Neutrophil (primary cell): ENCODE data around the gene PLEKHG3.

ENCODE experiments used
- H3K27ac ChIP-seq: fragments of 200-600 bp; sonication (generic); 2 replicates; pipeline ENCODE4 v1.5.1; 2016; ENCODE audit warnings: mild to moderate bottlenecking, moderate library complexity
- H3K27me3 ChIP-seq: fragments of 200-600 bp; sonication (generic); 2 replicates; pipeline ENCODE4 v1.6.0; 2016; ENCODE audit warnings: mild to moderate bottlenecking
- H3K36me3 ChIP-seq: fragments of 200-600 bp; sonication (generic); 2 replicates; pipeline ENCODE4 v1.5.1; 2017
- H3K4me1 ChIP-seq, 2 experiments: fragments of 200-600 bp in 1 of 2; sonication (generic) in 1 of 2; 1 replicate in 1 of 2; 2 replicates in 1 of 2; pipeline versions ENCODE4 v1.5.1 to v1.6.1; 2013 to 2016; ENCODE audit warnings: low read depth in 1 of 2, low read length in 1 of 2, mild to moderate bottlenecking in 1 of 2, moderate library complexity in 1 of 2; ENCODE audit not compliant: control insufficient read depth in 1 of 2, insufficient read depth in 1 of 2
- H3K4me3 ChIP-seq, 2 experiments: fragments of 200-600 bp in 1 of 2; sonication (generic) in 1 of 2; 1 replicate in 1 of 2; 2 replicates in 1 of 2; pipeline ENCODE4 v1.5.1; 2013 to 2016; ENCODE audit warnings: low read depth in 1 of 2, low read length in 1 of 2, mild to moderate bottlenecking in 1 of 2, moderate library complexity in 1 of 2
- H3K9me3 ChIP-seq: fragments of 200-600 bp; sonication (generic); 2 replicates; pipeline ENCODE4 v1.5.1; 2016
- CTCF ChIP-seq: fragments of 200-600 bp; sonication (generic); IDR thresholded peaks from 2 replicates; pipeline ENCODE4 v1.5.1; 2016; ENCODE audit warnings: antibody characterized with exemption

The PLEKHG3 gene

DNA sequence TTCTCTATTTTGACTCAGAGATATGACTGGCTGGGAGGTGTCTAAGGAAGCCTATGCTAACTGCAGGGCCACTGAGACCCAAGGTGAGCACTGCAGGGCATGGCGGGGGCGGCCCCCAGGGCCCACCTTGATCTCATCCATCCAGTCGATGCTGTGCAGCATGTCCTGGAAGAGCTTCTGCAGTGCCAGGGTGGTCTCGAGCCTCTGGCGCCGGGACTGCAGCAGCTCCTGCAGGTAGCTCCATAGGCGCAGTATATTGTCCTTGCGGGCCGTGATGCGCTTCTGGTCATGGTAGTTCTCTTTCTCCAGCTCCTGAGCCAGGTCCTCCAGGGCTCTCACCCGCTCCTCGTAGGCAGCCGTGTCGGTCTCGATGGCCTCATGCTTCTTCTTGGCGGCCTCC, 91.0 kb downstream of the PLEKHG3 start:
- no peaks in the 10 kb centered on the region for H3K4me1 ChIP-seq
- no peaks in the 10 kb centered on the region for H3K36me3 ChIP-seq
- TF ChIP-seq CTCF = no peak
- no peak overlapping the region for H3K27ac ChIP-seq
- no peaks in the 10 kb centered on the region for H3K9me3 ChIP-seq
- peaks cover 9% of the 10 kb centered on the region for H3K27me3 ChIP-seq
- no peak overlapping the region for H3K4me3 ChIP-seq

DNA sequence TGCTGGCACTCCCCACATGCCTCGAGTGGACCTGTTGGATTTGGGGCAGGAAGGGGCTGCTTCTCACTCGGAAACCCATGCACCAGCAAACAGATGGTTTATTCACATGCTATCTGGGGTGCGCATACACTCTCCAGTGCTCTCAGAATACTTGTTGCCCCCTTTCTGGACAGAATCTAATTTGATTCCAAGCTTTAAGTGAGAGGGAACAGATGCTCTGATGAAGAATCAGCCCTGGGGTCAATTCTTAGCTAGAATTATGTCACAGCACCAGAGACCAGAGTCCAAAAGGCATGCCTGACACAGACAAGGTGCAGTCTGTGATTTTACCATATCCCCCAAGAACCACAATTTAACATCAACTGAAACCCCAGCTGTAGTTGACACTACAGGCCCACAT, 91.7 kb downstream of the PLEKHG3 start:
- no peaks in the 10 kb centered on the region for H3K4me1 ChIP-seq
- no peak overlapping the region for H3K4me3 ChIP-seq
- H3K9me3 ChIP-seq = no peaks in the 10 kb centered on the region
- TF ChIP-seq CTCF = no peak
- H3K27me3 ChIP-seq = peaks cover 9% of the 10 kb centered on the region
- H3K27ac ChIP-seq = no peak overlapping the region
- H3K36me3 ChIP-seq = no peaks in the 10 kb centered on the region

- TF ChIP-seq CTCF = no peak
Observed at GRCh38 chr14:64796369-64796768, 92.1 kb downstream of the PLEKHG3 start.

DNA sequence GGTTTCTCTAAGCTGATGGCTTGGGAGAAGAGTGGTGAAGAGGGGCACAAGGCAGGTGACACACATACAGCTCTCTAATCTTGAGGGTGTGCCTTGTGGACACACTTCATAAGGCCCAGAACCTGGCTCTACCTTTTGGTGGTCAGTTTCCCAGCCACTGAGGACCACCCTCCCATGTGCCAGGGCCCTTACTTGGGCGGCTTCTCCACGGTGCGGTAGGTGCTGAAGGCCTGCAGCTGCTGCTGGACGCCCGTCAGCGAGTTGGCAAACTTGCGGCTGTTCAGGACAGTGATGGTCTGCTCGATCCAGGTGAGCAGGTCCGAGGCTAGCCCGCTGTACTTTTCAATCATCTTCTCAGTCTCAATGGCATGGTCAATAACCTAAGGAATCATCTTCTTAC, 95.3 kb downstream of the PLEKHG3 start:
- no peaks in the 10 kb centered on the region for H3K9me3 ChIP-seq
- no peak overlapping the region for H3K4me3 ChIP-seq
- TF ChIP-seq CTCF = no peak
- H3K36me3 ChIP-seq = no peaks in the 10 kb centered on the region
- H3K27ac ChIP-seq = no peak overlapping the region
- H3K4me1 ChIP-seq = no peaks in the 10 kb centered on the region
- H3K27me3 ChIP-seq = peaks cover 9% of the 10 kb centered on the region

More at GRCh38 chr14:64796369-64796768, 92.1 kb downstream of the PLEKHG3 start:
- Histone ChIP-seq H3K4me1 (no peaks in the 10 kb centered on the region), H3K27me3 (peaks cover 9% of the 10 kb centered on the region), H3K36me3 (no peaks in the 10 kb centered on the region), H3K9me3 (no peaks in the 10 kb centered on the region), H3K27ac (no peak overlapping the region), H3K4me3 (no peak overlapping the region)
